ENCODE data around the gene OLFML2A. TPM values are rescaled to one million over a fixed set of nuclear protein-coding genes. Genes with fewer than 3 reads are reported as not detected.

The OLFML2A gene
- total and polyA plus RNA-seq, 2 of the 13 experiments (the other 11 are each of a cell fraction or from before 2014, with no cell fraction given) = 0.01 to 0.02 TPM

DNA sequence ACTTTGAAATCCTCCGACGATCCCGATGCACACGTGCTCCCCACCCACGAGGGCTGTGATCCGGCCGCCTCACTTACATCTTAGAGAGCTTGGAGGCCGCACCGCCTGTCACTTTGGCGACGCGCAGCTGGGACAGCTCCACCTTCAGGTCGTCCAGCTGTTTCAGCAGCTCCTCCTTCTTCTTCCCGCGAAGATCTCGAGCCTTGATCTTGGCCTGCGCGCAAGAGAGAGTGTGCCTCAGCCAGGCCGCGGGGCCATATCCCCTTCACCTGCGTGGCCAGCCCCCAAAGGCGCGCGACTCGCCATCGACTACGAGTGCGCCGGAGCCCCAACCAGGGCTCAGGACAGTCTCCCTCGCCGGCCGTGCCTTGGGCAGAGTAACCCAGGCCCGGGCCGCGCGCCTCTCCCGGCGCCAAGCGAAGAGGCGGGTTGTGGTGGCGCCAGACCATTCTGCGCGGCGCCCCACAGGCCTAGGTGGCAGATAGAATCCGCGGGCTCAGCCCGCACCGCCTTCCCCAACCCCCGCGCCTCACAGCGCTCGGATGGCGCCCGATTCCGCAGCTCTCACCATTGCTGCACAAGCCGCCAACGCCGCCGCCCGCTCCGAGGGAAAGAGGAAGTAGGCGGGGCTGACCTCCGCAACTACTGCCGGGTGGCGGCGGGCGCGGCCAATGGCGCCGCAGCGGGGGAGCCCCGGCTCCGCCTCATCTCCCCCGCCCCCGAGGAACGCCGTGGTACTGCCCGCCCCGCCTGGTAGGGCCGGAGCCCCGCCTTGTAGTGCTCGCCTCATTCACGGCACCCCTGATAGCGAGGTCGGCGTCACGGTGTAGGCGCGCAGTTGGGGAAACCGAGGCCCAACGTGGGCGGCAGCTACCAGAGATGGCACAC, 84.7 kb downstream of the OLFML2A start, which contains the start of the genes ARPC5L and RPL35:
ARPC5L (plus strand) TSS at position 789 of the 888 bp plus-strand sequence. CDS start 7,161 bp downstream, outside the sequence.
RPL35 (minus strand) TSS at position 616 of the 888 bp plus-strand sequence; CDS start at position 571, 45 bp downstream.
- BruUV-seq (replicated peaks) = TSS peak; percentile 63
- POLR2A ChIA-PET = interaction anchor here (0.6 to 4.1 kb wide), 22 partner anchors 9 to 380 kb away, joined by 3 to 26 read pairs (median 4); partner anchors contain the start of genes GOLGA1, HSPA5, NR6A1 and WDR38
- in situ Hi-C loops (cut with HindIII; ENCODE audit: extremely low pct_ligation_motif_present, low pct_unique_long_range_greater_than_20kb) = no loop called here
- TF ChIP-seq MBNL3 (CRISPR knock-in tag; conservative IDR thresholded peaks at IDR 0.05) (no peak), MLLT10 (CRISPR knock-in tag; IDR thresholded peaks at IDR 0.05) (no peak), DNMT1 (CRISPR knock-in tag; IDR thresholded peaks at IDR 0.05) (peak; percentile 62; the same call in 1 of the 2 replicates), ZNF235 (CRISPR knock-in tag; IDR thresholded peaks at IDR 0.05; ENCODE audit: borderline replicate concordance) (no peak), ZBTB46 (CRISPR knock-in tag; IDR thresholded peaks at IDR 0.05; ENCODE audit: borderline replicate concordance) (no peak), REPIN1 (CRISPR knock-in tag; IDR thresholded peaks at IDR 0.05; ENCODE audit: borderline replicate concordance, low read depth) (peak; percentile 89), ZNF44 (CRISPR knock-in tag; IDR thresholded peaks at IDR 0.05) (peak; percentile 86; the same call in 1 of the 2 replicates), RCOR2 (CRISPR knock-in tag; IDR thresholded peaks at IDR 0.05) (no peak), E2F2 (CRISPR knock-in tag; IDR thresholded peaks at IDR 0.05; ENCODE audit: borderline replicate concordance) (peak; percentile 54; the same call in 1 of the 2 replicates), DPF2 (CRISPR knock-in tag; IDR thresholded peaks at IDR 0.05; ENCODE audit: borderline replicate concordance, low read depth) (no peak), ERF (CRISPR knock-in tag; IDR thresholded peaks at IDR 0.05) (no peak; the same call in 1 of the 2 replicates), ZNF20 (CRISPR knock-in tag; IDR thresholded peaks at IDR 0.05) (no peak), ZNF772 (CRISPR knock-in tag; IDR thresholded peaks at IDR 0.05) (no peak), HDAC1 (CRISPR knock-in tag; IDR thresholded peaks at IDR 0.05) (peak; percentile 59)
- TF ChIP-seq, protein P1, sequence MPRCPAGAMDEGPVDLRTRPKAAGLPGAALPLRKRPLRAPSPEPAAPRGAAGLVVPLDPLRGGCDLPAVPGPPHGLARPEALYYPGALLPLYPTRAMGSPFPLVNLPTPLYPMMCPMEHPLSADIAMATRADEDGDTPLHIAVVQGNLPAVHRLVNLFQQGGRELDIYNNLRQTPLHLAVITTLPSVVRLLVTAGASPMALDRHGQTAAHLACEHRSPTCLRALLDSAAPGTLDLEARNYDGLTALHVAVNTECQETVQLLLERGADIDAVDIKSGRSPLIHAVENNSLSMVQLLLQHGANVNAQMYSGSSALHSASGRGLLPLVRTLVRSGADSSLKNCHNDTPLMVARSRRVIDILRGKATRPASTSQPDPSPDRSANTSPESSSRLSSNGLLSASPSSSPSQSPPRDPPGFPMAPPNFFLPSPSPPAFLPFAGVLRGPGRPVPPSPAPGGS (CRISPR knock-in tag; IDR thresholded peaks at IDR 0.05) = peak; percentile 85
- TF ChIP-seq, protein P2, sequence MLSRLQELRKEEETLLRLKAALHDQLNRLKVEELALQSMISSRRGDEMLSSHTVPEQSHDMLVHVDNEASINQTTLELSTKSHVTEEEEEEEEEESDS (CRISPR knock-in tag; IDR thresholded peaks at IDR 0.05; ENCODE audit: borderline replicate concordance) = no peak
- TF ChIP-seq, protein P3, sequence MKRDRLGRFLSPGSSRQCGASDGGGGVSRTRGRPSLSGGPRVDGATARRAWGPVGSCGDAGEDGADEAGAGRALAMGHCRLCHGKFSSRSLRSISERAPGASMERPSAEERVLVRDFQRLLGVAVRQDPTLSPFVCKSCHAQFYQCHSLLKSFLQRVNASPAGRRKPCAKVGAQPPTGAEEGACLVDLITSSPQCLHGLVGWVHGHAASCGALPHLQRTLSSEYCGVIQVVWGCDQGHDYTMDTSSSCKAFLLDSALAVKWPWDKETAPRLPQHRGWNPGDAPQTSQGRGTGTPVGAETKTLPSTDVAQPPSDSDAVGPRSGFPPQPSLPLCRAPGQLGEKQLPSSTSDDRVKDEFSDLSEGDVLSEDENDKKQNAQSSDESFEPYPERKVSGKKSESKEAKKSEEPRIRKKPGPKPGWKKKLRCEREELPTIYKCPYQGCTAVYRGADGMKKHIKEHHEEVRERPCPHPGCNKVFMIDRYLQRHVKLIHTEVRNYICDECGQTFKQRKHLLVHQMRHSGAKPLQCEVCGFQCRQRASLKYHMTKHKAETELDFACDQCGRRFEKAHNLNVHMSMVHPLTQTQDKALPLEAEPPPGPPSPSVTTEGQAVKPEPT (CRISPR knock-in tag; IDR thresholded peaks at IDR 0.05; ENCODE audit: low read depth) = no peak

More for the DNA sequence above, 84.7 kb downstream of the OLFML2A start, which contains the start of the genes ARPC5L and RPL35:
- H3K36me3 ChIP-seq (replicated peaks in 1 of 2; ENCODE audit: control insufficient read depth in 1 of 2, insufficient read depth in 2 of 2, low read length in 2 of 2) = peaks cover 17 to 37% of the 10 kb centered on the region in 2 experiments
- H3K9me3 ChIP-seq (ENCODE audit: low read length) = no peaks in the 10 kb centered on the region
- DNase-seq (ENCODE audit: low spot score) (peak; percentile 78), FAIRE-seq (peak; percentile 36), ATAC-seq (peak; percentile 90)
- intact Hi-C loops (cut with micrococcal nuclease; ENCODE audit: unreplicated experiment) = loop anchor here (10.0 kb wide), 1 partner anchor 283 kb away; the partner anchor contains the start of gene SCAI
- peaks cover 43% of the 10 kb centered on the region for H4K20me1 ChIP-seq (ENCODE audit: insufficient read depth, low read length)
- H3K79me2 ChIP-seq (ENCODE audit: insufficient read depth, low read length) = peaks cover 29% of the 10 kb centered on the region
- peak within 1 kb of the TSS; percentile 95 for H3K27ac ChIP-seq (ENCODE audit: extremely low read length, insufficient read depth, low read length)
- peak within 1 kb of the TSS; percentile 70 for H2AFZ ChIP-seq (ENCODE audit: low read length)
- H3K4me2 ChIP-seq (ENCODE audit: low read depth, low read length) = peak within 1 kb of the TSS; percentile 98
- CTCF ChIA-PET (ENCODE audit: low intra/inter-chr PET ratio, low total read pairs) = no interaction called here
- peaks cover 44% of the 10 kb centered on the region for H3K4me1 ChIP-seq (ENCODE audit: insufficient read depth, low read length)
- H3K9ac ChIP-seq (ENCODE audit: insufficient read depth, low read depth, low read length) = peak within 1 kb of the TSS; percentile 96
- H3K4me3 ChIP-seq (replicated peaks in 1 of 3; ENCODE audit: insufficient read depth in 1 of 3, low read depth in 2 of 3, low read length in 3 of 3) = peak within 1 kb of the TSS; percentile 89 to 97 (median 91)
- H3K27me3 ChIP-seq (ENCODE audit: control insufficient read depth in 1 of 2, insufficient read depth in 2 of 2, low read length in 2 of 2) = no peaks in the 10 kb centered on the region; a peak in 1 of 5 replicates
- WGBS (ENCODE audit: low lambda C conversion rate) = 0% methylated on average over 14 of the region's 92 CpGs

All from HepG2 (cell line).